HUES64 (cell line): Measurements from ENCODE around the gene TMTC1.

Experiments used
- H3K27ac ChIP-seq: 2 replicates; pipeline ENCODE4 v1.7.0; 2013; ENCODE audit warnings: low read depth, low read length, inconsistent platforms
- H3K27me3 ChIP-seq: 2 replicates; pipeline ENCODE4 v1.6.1; 2013; ENCODE audit warnings: mild to moderate bottlenecking, low read length; ENCODE audit not compliant: insufficient read depth
- H3K36me3 ChIP-seq: 2 replicates; pipeline ENCODE4 v1.6.1; 2013; ENCODE audit warnings: mild to moderate bottlenecking, low read length; ENCODE audit not compliant: insufficient read depth
- H3K4me1 ChIP-seq: 2 replicates; pipeline ENCODE4 v1.6.1; 2013; ENCODE audit warnings: mild to moderate bottlenecking, low read length, moderate library complexity; ENCODE audit not compliant: insufficient read depth
- H3K4me3 ChIP-seq: 2 replicates; pipeline ENCODE4 v1.5.1; 2013; ENCODE audit warnings: mild to moderate bottlenecking, low read length, moderate library complexity
- H3K9ac ChIP-seq: 2 replicates; pipeline ENCODE4 v1.6.1; 2013; ENCODE audit warnings: mild to moderate bottlenecking, low read depth, low read length
- H3K9me3 ChIP-seq: 2 replicates; pipeline ENCODE4 v1.6.1; 2013; ENCODE audit warnings: low read depth, low read length; ENCODE audit not compliant: insufficient read depth
- WGBS: fragments of 150-250, 120-280 bp; methylation state at CpG from one replicate; pipeline ENCODE4 v1.1.7; 2013; ENCODE audit warnings: missing lambda C conversion rate; 5-methylcytosine and 5-hydroxymethylcytosine counted together

The TMTC1 gene

GRCh38 chr12:29752121-29752520, 31.6 kb downstream of the TMTC1 start:
- Histone ChIP-seq H3K4me1 (peaks cover 10% of the 10 kb centered on the region), H3K27ac (no peak overlapping the region), H3K4me3 (no peak overlapping the region), H3K9me3 (no peaks in the 10 kb centered on the region), H3K9ac (no peak overlapping the region), H3K36me3 (peaks cover 7% of the 10 kb centered on the region), H3K27me3 (no peaks in the 10 kb centered on the region)
- over 99% methylated on average over 3 of the region's 3 CpGs for WGBS

- 83% methylated on average over 6 of the region's 6 CpGs for WGBS
- no peaks in the 10 kb centered on the region for H3K9me3 ChIP-seq
- H3K36me3 ChIP-seq, result peaks cover 6% of the 10 kb centered on the region; the same call in 1 of the 2 replicates
- H3K4me1 ChIP-seq, result peaks cover 10% of the 10 kb centered on the region
- no peaks in the 10 kb centered on the region for H3K27me3 ChIP-seq
- H3K27ac ChIP-seq, result no peak overlapping the region
- H3K4me3 ChIP-seq, result no peak overlapping the region
- no peak overlapping the region for H3K9ac ChIP-seq
These were observed 32.1 kb downstream of the TMTC1 start for GRCh38 chr12:29751676-29752075.

DNA sequence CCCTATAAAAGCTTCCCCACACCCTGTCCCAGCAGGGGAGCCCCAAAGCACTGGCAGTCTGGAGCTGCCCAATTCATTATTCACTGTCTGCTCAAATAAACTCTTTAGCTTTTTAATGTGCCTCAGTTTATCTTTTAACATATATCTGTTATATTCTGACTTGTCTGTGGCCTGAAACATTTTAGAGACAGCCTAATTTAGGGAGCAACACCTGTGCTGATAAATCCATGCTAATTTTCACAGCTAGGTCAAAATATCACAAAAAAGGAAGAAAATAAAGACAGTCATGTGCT, 32.9 kb downstream of the TMTC1 start:
- Histone ChIP-seq H3K9ac (no peak overlapping the region), H3K4me3 (no peak overlapping the region)

DNA sequence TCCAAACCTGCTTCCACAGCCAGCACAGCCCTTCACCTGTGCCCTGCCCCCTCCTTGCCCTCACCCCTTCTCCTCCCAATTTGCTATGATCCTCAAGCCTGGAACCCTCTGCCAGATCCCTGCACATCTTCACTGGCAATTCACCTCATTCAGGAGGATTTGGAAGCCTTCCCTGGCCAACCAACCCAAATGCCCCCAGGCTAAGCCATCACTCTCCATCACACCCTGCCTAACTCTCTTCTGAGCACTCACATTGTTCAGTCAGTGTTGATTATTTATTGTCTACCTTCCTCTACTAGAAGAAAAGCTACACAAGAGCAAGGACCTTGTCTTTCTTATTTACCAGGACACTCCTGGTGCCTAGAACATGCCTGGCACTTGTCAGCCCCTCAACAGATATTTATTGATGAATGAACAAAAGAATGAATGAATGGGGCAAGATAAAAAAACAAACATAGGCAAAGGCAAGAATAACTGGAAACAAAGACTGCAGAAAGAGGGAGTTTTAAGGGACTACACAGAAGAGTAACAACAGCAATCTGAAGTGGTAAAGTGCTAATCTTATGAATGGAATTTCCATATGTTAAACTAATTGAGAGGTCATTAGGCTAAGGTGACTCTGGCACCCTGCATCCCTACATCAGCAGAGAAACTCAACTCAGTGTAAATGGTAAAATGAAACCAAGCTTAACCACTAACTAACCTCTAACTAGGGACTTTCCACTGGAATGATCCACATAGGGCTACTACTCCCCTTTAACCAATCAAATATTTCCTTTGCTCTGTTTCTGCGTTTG, 33.4 kb downstream of the TMTC1 start:
- no peaks in the 10 kb centered on the region for H3K27me3 ChIP-seq
- no peaks in the 10 kb centered on the region for H3K9me3 ChIP-seq
- H3K36me3 ChIP-seq, result peaks cover 6% of the 10 kb centered on the region; the same call in 1 of the 2 replicates
- peaks cover 10% of the 10 kb centered on the region; the same call in 1 of the 2 replicates for H3K4me1 ChIP-seq
- H3K9ac ChIP-seq, result no peak overlapping the region
- H3K27ac ChIP-seq, result no peak overlapping the region
- WGBS, result 48% methylated on average over 1 of the region's 1 CpG
- no peak overlapping the region for H3K4me3 ChIP-seq

More for the DNA sequence above, 32.9 kb downstream of the TMTC1 start:
- Histone ChIP-seq H3K4me1 (peaks cover 10% of the 10 kb centered on the region; the same call in 1 of the 2 replicates), H3K27me3 (no peaks in the 10 kb centered on the region), H3K36me3 (peaks cover 6% of the 10 kb centered on the region; the same call in 1 of the 2 replicates), H3K27ac (no peak overlapping the region), H3K9me3 (no peaks in the 10 kb centered on the region)

DNA sequence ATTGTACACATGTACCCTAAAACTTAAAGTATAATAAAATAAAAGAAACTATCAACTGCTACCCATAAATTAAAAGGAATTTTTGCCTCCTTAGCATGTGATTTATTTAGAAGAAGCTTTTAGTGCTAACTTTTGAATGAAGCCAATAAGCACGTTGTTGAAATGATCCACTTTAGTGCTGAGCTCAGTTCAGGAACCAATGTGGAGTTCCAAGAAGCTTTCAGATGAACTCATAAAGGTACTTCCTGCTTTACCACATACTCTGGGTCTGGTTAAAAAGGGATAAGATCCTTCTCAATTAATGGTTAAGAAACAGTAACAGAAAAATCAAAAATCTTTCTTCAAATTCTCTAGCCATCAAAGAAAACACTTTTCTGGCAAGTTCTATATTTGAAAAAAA, 39.4 kb downstream of the TMTC1 start:
- no peak overlapping the region for H3K27ac ChIP-seq
- no peak overlapping the region for H3K4me3 ChIP-seq
- H3K9ac ChIP-seq, result no peak overlapping the region
- no peaks in the 10 kb centered on the region for H3K27me3 ChIP-seq
- H3K4me1 ChIP-seq, result peaks cover 19% of the 10 kb centered on the region
- no peaks in the 10 kb centered on the region for H3K9me3 ChIP-seq
- WGBS, result 0% methylated on average over 1 of the region's 1 CpG
- H3K36me3 ChIP-seq, result no peaks in the 10 kb centered on the region

DNA sequence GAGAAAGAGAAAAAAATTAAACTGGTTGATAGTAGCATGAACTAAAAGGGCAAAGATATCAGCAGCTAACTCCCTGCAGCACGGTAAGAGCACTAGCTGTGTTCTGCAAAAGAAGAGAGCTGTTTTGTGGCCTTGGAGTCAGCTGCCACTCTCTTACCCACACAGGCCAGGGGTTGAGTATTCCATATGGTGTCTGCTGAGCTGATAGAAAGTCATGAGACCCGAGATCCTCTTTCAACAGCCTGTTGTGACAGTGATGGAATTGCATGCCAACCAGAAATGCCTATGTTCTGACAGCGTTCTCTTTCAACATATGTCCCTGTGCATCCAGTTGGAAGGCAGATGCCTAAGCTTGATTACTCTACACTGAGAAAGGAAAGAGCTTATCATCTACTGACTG, 39.9 kb downstream of the TMTC1 start:
- Histone ChIP-seq H3K27me3 (no peaks in the 10 kb centered on the region), H3K4me1 (peaks cover 19% of the 10 kb centered on the region), H3K4me3 (no peak overlapping the region), H3K9ac (no peak overlapping the region), H3K36me3 (no peaks in the 10 kb centered on the region), H3K27ac (no peak overlapping the region), H3K9me3 (no peaks in the 10 kb centered on the region)
- WGBS, result 77% methylated on average over 3 of the region's 3 CpGs

DNA sequence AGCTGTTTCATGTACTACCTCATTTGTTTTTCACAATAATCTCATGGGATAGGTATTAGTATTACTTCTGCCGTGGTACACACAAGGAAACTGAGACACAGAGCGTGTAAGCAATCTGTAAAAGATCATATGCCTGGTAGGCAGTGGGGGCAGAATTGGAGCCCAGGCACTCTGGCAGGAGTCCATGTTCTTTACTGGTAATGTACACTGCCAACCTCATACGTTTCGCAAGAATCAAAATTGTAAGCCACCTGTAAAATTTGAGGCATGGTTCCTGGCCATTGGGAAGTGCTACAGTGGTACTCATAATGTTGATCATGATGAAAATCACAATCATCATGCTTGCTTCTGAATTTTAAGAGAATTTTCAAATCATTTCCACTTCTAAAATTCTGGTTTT, 40.7 kb downstream of the TMTC1 start:
- H3K36me3 ChIP-seq, result no peaks in the 10 kb centered on the region
- no peak overlapping the region for H3K9ac ChIP-seq
- H3K27ac ChIP-seq, result no peak overlapping the region
- H3K27me3 ChIP-seq, result no peaks in the 10 kb centered on the region
- peaks cover 19% of the 10 kb centered on the region for H3K4me1 ChIP-seq
- no peaks in the 10 kb centered on the region for H3K9me3 ChIP-seq
- WGBS, result 95% methylated on average over 4 of the region's 4 CpGs
- H3K4me3 ChIP-seq, result no peak overlapping the region

GRCh38 chr12:29742646-29743045, 41.1 kb downstream of the TMTC1 start:
- Histone ChIP-seq H3K27me3 (no peaks in the 10 kb centered on the region), H3K36me3 (no peaks in the 10 kb centered on the region), H3K9ac (no peak overlapping the region), H3K9me3 (no peaks in the 10 kb centered on the region), H3K4me1 (peaks cover 19% of the 10 kb centered on the region), H3K4me3 (no peak overlapping the region), H3K27ac (no peak overlapping the region)
- 100% methylated on average over 1 of the region's 1 CpG for WGBS

DNA sequence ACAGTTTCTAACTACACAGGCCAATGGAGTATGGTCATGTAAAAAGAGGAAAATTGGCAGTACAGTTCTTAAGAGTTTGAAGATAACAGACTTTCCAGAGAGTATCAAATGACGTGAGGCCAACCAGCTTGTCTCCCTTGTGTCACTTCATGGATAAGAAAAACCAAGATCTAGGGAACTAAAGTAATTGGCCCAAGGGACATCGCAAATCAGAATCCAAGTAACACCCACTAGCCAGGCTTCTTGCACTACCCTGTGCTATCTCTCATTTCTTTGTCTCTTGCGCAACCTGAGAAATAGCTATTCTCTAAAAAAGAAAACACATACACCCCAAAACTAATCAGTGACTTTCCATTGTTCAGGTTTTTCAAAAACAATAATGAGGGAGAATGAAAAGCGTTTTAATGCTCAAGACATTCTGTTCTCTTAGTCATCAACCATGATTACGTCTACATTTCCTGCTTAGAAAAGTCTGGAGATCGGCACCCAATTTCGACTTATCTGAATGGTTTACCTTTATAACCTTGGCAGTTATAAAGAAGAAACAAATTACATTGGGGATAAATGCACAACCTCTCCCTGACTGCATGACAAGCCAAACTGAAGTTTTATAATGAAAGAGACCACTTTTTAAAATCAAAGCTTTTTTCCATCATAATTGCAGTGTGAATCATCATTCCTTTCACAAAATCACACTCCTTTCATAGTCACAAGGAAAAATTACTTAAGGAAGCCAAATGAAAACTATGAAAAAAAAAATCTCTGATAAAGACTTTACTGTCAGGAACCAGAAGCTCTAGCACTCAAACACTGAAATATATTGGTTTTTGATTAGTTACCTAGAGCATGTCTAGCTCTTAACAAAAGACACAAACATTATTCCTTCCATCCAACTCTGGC, 42.1 kb downstream of the TMTC1 start:
- Histone ChIP-seq H3K27me3 (no peaks in the 10 kb centered on the region), H3K27ac (no peak overlapping the region), H3K4me3 (no peak overlapping the region), H3K9me3 (no peaks in the 10 kb centered on the region), H3K36me3 (no peaks in the 10 kb centered on the region), H3K9ac (no peak overlapping the region), H3K4me1 (peaks cover 19% of the 10 kb centered on the region)
- WGBS, result 97% methylated on average over 7 of the region's 7 CpGs

- Histone ChIP-seq H3K4me1 (peaks cover 19% of the 10 kb centered on the region), H3K36me3 (peaks cover 4% of the 10 kb centered on the region; the same call in 1 of the 2 replicates), H3K27ac (no peak overlapping the region), H3K9me3 (no peaks in the 10 kb centered on the region), H3K4me3 (no peak overlapping the region), H3K9ac (no peak overlapping the region), H3K27me3 (no peaks in the 10 kb centered on the region)
- 94% methylated on average over 10 of the region's 10 CpGs for WGBS
These were observed 44.3 kb downstream of the TMTC1 start for GRCh38 chr12:29739279-29739991.

DNA sequence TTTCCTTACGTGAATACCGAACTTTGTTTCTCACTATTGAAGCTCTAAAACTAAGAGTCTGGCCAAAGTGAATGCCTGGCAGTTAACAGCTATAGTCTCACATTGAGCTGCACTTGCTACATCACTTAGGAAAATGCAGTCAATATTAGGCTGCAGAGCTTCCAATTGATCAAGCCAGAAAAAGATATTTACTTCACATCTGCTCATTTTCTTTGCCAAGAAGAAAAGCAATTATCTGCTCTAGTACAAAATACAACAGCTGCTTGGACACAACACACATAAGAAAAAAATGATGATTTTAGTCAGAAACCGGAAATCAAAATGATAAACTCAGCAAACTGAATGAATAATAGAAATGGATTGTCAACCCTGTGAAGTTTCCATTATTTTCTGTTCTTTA, 45.4 kb downstream of the TMTC1 start:
- Histone ChIP-seq H3K27ac (no peak overlapping the region), H3K27me3 (no peaks in the 10 kb centered on the region), H3K9ac (no peak overlapping the region), H3K4me1 (peaks cover 19% of the 10 kb centered on the region), H3K36me3 (peaks cover 4% of the 10 kb centered on the region; the same call in 1 of the 2 replicates), H3K4me3 (no peak overlapping the region), H3K9me3 (no peaks in the 10 kb centered on the region)
- WGBS, result 99% methylated on average over 3 of the region's 3 CpGs
